ENCODE measurements around the gene RNF25.

The RNF25 gene

GRCh38 chr2:218716070-218716469 is 44.3 kb upstream of the RNF25 start:
- Histone ChIP-seq H2AFZ (ENCODE audit: low read depth, low read length, severe bottlenecking) (no peak overlapping the region), H3K27me3 (ENCODE audit: low read length) (no peaks in the 10 kb centered on the region), H3K27ac (ENCODE audit: low read depth, low read length) (no peak overlapping the region), H3K36me3 (ENCODE audit: low read length) (peaks cover 3% of the 10 kb centered on the region; the same call in 1 of the 2 replicates), H3K4me2 (ENCODE audit: low read depth, low read length, poor library complexity, severe bottlenecking) (no peak overlapping the region), H3K9ac (ENCODE audit: low read length) (no peak overlapping the region), H3K4me3 (ENCODE audit: insufficient read depth, low read length, poor library complexity, severe bottlenecking) (no peak overlapping the region), H3K9me3 (ENCODE audit: insufficient read depth, low read length) (no peaks in the 10 kb centered on the region), H3K9me2 (replicated peaks; ENCODE audit: insufficient read depth, low read length) (no peaks in the 10 kb centered on the region), H3F3A (ENCODE audit: insufficient read depth) (no peaks in the 10 kb centered on the region; the same call in 1 of the 2 replicates), H3K79me2 (ENCODE audit: insufficient read depth, low read length) (peaks cover 93% of the 10 kb centered on the region), H4K20me1 (ENCODE audit: low read depth, low read length) (peaks cover 8% of the 10 kb centered on the region; the same call in 1 of the 2 replicates)
- TF ChIP-seq CTCF (IDR thresholded peaks at IDR 0.05; ENCODE audit: insufficient read depth, low read length, poor library complexity, severe bottlenecking), result no peak
- no peak for TF ChIP-seq EZH2phosphoT487 (conservative IDR thresholded peaks at IDR 0.05; ENCODE audit: low read length)

GRCh38 chr2:218713922-218714321 is 42.1 kb upstream of the RNF25 start:
- H3K4me2 ChIP-seq (ENCODE audit: low read depth, low read length, poor library complexity, severe bottlenecking), result peak overlapping the region; percentile 16
- H3K9me3 ChIP-seq (ENCODE audit: insufficient read depth, low read length), result no peaks in the 10 kb centered on the region
- no peak for TF ChIP-seq CTCF (IDR thresholded peaks at IDR 0.05; ENCODE audit: insufficient read depth, low read length, poor library complexity, severe bottlenecking)
- no peak for TF ChIP-seq EZH2phosphoT487 (conservative IDR thresholded peaks at IDR 0.05; ENCODE audit: low read length)
- no peak overlapping the region for H3K4me3 ChIP-seq (ENCODE audit: insufficient read depth, low read length, poor library complexity, severe bottlenecking)
- H2AFZ ChIP-seq (ENCODE audit: low read depth, low read length, severe bottlenecking), result no peak overlapping the region
- H4K20me1 ChIP-seq (ENCODE audit: low read depth, low read length), result 0 out of 2 replicates have a peak, but pooled peaks cover 3% of the 10 kb centered on the region
- H3K27ac ChIP-seq (ENCODE audit: low read depth, low read length), result no peak overlapping the region
- no peaks in the 10 kb centered on the region for H3K9me2 ChIP-seq (replicated peaks; ENCODE audit: insufficient read depth, low read length)
- no peaks in the 10 kb centered on the region for H3F3A ChIP-seq (ENCODE audit: insufficient read depth)
- H3K79me2 ChIP-seq (ENCODE audit: insufficient read depth, low read length), result peaks cover 73% of the 10 kb centered on the region
- H3K36me3 ChIP-seq (ENCODE audit: low read length), result peaks cover 3% of the 10 kb centered on the region; the same call in 1 of the 2 replicates
- no peak overlapping the region for H3K9ac ChIP-seq (ENCODE audit: low read length)
- H3K27me3 ChIP-seq (ENCODE audit: low read length), result no peaks in the 10 kb centered on the region

GRCh38 chr2:218711550-218711929 is 39.7 kb upstream of the RNF25 start:
- no peaks in the 10 kb centered on the region for H3K9me3 ChIP-seq (ENCODE audit: insufficient read depth, low read length)
- H3F3A ChIP-seq (ENCODE audit: insufficient read depth), result no peaks in the 10 kb centered on the region
- H3K4me3 ChIP-seq (ENCODE audit: insufficient read depth, low read length, poor library complexity, severe bottlenecking), result peak overlapping the region; percentile 84
- H3K79me2 ChIP-seq (ENCODE audit: insufficient read depth, low read length), result peaks cover 51% of the 10 kb centered on the region
- no peak for TF ChIP-seq EZH2phosphoT487 (conservative IDR thresholded peaks at IDR 0.05; ENCODE audit: low read length)
- no peak for TF ChIP-seq CTCF (IDR thresholded peaks at IDR 0.05; ENCODE audit: insufficient read depth, low read length, poor library complexity, severe bottlenecking)
- H3K4me2 ChIP-seq (ENCODE audit: low read depth, low read length, poor library complexity, severe bottlenecking), result peak overlapping the region; percentile 88
- H3K9ac ChIP-seq (ENCODE audit: low read length), result peak overlapping the region; percentile 85
- no peaks in the 10 kb centered on the region for H3K9me2 ChIP-seq (replicated peaks; ENCODE audit: insufficient read depth, low read length)
- H3K36me3 ChIP-seq (ENCODE audit: low read length), result peaks cover 3% of the 10 kb centered on the region; the same call in 1 of the 2 replicates
- H3K27me3 ChIP-seq (ENCODE audit: low read length), result no peaks in the 10 kb centered on the region
- peak overlapping the region; percentile 23 for H2AFZ ChIP-seq (ENCODE audit: low read depth, low read length, severe bottlenecking)
- H3K27ac ChIP-seq (ENCODE audit: low read depth, low read length), result peak overlapping the region; percentile 66
- no peaks in the 10 kb centered on the region for H4K20me1 ChIP-seq (ENCODE audit: low read depth, low read length)

Data from SU-DHL-6 (cell line).